GM19351 (cell line): ENCODE data around the gene GSTM3.
"Not testable (repeated sequence)": the region's sequence is repeated elsewhere in the genome, so short reads cannot be mapped to it uniquely, and the experiment has no call there.

Experiments
- ATAC-seq: cut with Tn5 transposase; IDR thresholded peaks from one replicate; pipeline ENCODE4 v1.9.1; 2021; ENCODE audit warnings: mild to moderate bottlenecking, moderate library complexity; ENCODE audit not compliant: unreplicated experiment

The GSTM3 gene

GRCh38 chr1:109708949-109709348, 31.9 kb downstream of the GSTM3 start:
- not testable (repeated sequence) for ATAC-seq

GRCh38 chr1:109705411-109705810, 35.4 kb downstream of the GSTM3 start:
- ATAC-seq = no peak

DNA sequence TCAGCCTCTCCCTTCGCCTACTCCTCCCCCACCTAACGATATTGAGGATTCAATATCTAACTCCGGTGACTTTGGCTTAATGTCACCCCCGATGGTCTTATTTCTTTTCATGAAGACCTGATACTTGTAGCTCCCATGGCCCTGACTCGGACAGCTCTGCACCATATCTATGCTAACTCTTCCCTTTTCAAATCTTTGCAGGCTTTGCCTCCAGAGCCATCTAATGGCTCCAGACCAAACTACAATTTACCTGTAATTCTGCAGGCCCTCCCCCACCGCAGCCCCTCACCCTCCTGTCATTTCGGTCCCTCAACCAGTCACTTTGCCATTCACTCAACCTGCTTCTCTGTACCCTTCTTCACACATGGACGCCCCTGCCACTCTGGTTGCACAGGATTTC, 36.7 kb downstream of the GSTM3 start:
- ATAC-seq = no peak

DNA sequence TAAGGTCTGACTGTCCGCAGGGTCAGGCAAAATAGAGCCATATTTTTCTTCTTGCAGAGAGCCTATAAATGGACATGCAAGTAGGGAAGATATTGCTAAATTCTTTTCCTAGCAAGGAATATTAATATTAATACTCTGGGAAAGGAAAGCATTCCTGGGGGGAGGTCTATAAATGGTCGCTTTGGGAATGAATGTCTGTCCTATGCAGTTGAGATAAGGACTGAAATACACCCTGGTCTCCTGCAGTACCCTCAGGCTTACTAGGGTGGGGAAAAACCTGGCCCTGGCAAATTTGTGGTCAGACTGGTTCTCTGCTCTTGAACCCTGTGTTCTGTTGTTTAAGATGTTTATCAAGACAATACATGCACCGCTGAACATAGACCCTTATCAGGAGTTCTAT, 37.9 kb downstream of the GSTM3 start:
- ATAC-seq = not testable (repeated sequence)

GRCh38 chr1:109697861-109698260, 43.0 kb downstream of the GSTM3 start:
- not testable (repeated sequence) for ATAC-seq

- ATAC-seq = no peak
Observed at GRCh38 chr1:109697066-109697465, 43.8 kb downstream of the GSTM3 start.

DNA sequence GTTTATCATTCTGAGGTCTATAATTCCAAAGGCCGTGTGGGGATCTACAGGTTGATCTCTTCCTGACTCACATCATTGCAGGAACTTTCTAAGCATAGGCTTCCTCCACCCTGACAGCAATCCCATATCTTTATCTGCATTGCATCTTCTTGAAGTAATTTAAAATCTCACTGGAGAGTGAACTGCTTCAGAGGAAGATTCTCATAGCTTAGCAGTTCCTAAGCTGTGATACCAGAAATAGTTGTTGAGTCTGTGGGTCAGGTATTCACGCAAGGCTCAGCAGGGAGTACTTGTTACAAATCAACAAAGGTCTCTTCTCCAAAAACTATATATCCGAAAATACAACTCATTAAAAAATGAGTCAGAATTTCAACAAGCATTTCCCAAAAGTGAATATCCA, 45.7 kb downstream of the GSTM3 start:
- not testable (repeated sequence) for ATAC-seq

- not testable (repeated sequence) for ATAC-seq
Observed at GRCh38 chr1:109694400-109694799, 46.4 kb downstream of the GSTM3 start.

DNA sequence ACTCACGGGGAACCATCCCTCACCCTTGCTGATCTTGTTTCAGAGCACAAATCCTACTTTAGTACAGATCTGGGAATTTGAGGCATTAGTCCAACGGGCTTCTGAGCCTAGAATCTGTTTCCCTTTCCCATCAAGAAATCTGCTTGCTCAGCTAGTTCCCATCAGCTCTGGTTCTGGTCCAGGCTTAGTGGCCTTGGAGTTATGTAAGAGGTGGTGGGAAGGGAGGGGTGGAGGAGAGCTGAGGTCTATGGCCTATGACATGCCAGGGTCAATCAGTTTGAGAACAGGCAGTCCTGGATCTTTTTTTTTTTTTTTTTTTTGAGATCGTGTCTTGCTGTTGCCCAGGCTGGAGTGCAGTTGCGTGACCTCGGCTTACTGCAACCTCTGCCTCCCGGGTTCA, 49.1 kb downstream of the GSTM3 start:
- ATAC-seq = no peak

DNA sequence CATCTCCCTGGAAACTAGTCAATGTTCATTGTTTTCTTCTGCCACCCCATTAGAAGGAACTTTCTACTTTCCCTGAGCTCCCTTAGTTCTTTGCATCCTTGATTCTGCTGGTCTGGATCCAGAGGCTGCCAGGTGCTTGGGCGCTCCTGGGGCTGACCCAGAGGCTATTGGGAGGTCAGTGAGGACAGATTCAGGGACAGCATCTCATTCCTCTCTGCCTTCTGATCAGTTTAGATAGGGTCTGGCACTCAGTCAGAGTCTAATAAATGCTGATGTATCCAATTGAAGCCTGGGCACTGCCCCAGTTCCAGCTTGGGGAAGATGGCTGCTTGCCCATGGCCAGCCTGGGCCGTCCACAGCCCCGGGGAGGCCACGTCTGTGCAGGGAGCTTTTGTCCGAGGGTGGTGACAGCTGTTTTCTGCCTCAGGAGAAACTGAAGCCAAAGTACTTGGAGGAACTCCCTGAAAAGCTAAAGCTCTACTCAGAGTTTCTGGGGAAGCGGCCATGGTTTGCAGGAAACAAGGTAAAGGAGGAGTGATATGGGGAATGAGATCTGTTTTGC, 50.9 kb downstream of the GSTM3 start:
- no peak for ATAC-seq

- peak; percentile 94 for ATAC-seq
Observed at GRCh38 chr1:109687641-109688499, 53.0 kb downstream of the GSTM3 start, which contains the start of gene GSTM1. Gene GSTM1, plus strand, starts transcription at chr1:109687817. Its CDS starts 57 bp downstream, at chr1:109687874.

- not testable (repeated sequence) for ATAC-seq
Observed at GRCh38 chr1:109687109-109687508, 53.7 kb downstream of the GSTM3 start.

- ATAC-seq = not testable (repeated sequence)
Observed at GRCh38 chr1:109685890-109686289, 54.9 kb downstream of the GSTM3 start.

DNA sequence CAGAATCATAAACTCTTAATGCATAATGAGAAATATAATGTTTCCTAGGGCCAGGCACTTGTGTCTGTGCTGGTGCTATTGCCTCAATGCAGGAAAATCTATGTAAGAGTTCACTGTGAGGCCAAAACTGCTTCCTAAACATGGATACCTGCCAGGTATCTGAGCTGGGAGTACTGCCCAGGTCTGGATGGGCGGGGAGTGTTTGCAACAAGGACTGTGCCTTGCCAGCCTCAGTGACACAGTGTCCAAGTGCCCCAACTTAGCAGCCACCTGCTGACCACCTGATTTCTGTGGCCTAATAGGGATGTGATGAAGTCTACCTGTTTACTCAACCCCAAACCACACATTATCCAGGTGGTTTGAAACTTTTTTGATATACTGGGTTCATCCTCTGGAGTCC, 55.4 kb downstream of the GSTM3 start:
- not testable (repeated sequence) for ATAC-seq

GRCh38 chr1:109684777-109685176, 56.1 kb downstream of the GSTM3 start:
- ATAC-seq = not testable (repeated sequence)
